ENCODE measurements around the gene HLA-E.
"Not testable (repeated sequence)": the region's sequence is repeated elsewhere in the genome, so short reads cannot be mapped to it uniquely, and the experiment has no call there.

DNA sequence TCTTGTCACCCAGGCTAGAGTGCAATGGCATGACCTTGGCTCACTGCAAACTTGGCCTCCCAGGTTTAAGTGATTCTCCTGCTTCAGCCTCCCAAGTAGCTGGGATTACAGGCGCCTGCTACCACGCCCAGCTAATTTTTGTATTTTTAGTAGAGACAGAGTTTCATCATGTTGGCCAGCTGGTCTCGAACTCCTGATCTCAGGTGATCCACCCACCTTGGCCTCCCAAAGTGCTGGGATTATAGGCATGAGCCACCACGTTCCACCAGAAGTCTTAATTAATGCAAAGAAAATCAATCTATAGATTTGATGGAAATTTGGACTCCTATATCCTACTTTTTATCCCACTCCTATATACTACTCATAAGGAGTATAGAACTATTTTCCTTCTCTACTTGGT is 5.8 kb downstream of the HLA-E start:
- TF ChIP-seq, protein P1, sequence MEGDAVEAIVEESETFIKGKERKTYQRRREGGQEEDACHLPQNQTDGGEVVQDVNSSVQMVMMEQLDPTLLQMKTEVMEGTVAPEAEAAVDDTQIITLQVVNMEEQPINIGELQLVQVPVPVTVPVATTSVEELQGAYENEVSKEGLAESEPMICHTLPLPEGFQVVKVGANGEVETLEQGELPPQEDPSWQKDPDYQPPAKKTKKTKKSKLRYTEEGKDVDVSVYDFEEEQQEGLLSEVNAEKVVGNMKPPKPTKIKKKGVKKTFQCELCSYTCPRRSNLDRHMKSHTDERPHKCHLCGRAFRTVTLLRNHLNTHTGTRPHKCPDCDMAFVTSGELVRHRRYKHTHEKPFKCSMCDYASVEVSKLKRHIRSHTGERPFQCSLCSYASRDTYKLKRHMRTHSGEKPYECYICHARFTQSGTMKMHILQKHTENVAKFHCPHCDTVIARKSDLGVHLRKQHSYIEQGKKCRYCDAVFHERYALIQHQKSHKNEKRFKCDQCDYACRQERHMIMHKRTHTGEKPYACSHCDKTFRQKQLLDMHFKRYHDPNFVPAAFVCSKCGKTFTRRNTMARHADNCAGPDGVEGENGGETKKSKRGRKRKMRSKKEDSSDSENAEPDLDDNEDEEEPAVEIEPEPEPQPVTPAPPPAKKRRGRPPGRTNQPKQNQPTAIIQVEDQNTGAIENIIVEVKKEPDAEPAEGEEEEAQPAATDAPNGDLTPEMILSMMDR (IDR thresholded peaks at IDR 0.05): not testable (repeated sequence)
- TF ChIP-seq POLR2A (IDR thresholded peaks at IDR 0.05): not testable (repeated sequence)

All from uterus (tissue), 2 donors.